Measurements from ENCODE around the gene HOXA11. TPM values are rescaled to one million over a fixed set of nuclear protein-coding genes. Genes with fewer than 3 reads are reported as not detected.

Gene HOXA11
- total and polyA plus RNA-seq, 4 experiments from 2014 or later, result not detected

GRCh38 chr7:27192546-27193334 lies 7.7 kb upstream of the HOXA11 start:
- H3K4me3 Mint-ChIP-seq, result peak overlapping the region; percentile 36 to 81 (median 73)
- peaks cover 68 to 78% of the 10 kb centered on the region in 2 donors for H3K27me3 Mint-ChIP-seq
- intact Hi-C loops (cut with micrococcal nuclease), result loop anchor here (10.0 kb wide), 1 partner anchor 982 kb away; no protein-coding TSS in a partner anchor
- DNase-seq, result no peak
- peak overlapping the region in 2 of 7 donors; percentile 7 to 44 for H3K27ac Mint-ChIP-seq
- H3K9me3 Mint-ChIP-seq, result peaks cover 0 to 6% (median under 1%) of the 10 kb centered on the region in 8 donors
- H3K4me1 Mint-ChIP-seq, result peaks cover 17 to 57% (median 30%) of the 10 kb centered on the region in 4 donors
- Histone ChIP-seq H3K4me1 (ENCODE audit: insufficient read depth, low read length) (peaks cover 42% of the 10 kb centered on the region), H3K27me3 (ENCODE audit: insufficient read depth, low read length) (peaks cover 86% of the 10 kb centered on the region), H3K27ac (ENCODE audit: low read depth, low read length) (no peak overlapping the region), H3K4me3 (ENCODE audit: low read length in 2 of 2) (peak overlapping the region in 1 of 2 donors; percentile 21), H3K36me3 (ENCODE audit: insufficient read depth, low read length) (no peaks in the 10 kb centered on the region), H3K9me3 (ENCODE audit: control insufficient read depth in 1 of 2, low read length in 2 of 2) (no peaks in the 10 kb centered on the region)
- no peaks in the 10 kb centered on the region for H3K36me3 Mint-ChIP-seq
- ChIA-PET CTCF (ENCODE audit: partially characterized antibody) (interaction anchor here (1.2 to 1.3 kb wide), 2 partner anchors 14 to 15 kb away, joined by 3 to 4 read pairs; no protein-coding TSS in a partner anchor), POLR2A (ENCODE audit: partially characterized antibody) (interaction anchor here (1.3 kb wide), 2 partner anchors 20 to 43 kb away, joined by 3 to 4 read pairs; no protein-coding TSS in a partner anchor)

GRCh38 chr7:27191833-27192545 lies 7.0 kb upstream of the HOXA11 start:
- ChIA-PET POLR2A (ENCODE audit: partially characterized antibody) (interaction anchor here (1.3 kb wide), 2 partner anchors 19 to 42 kb away, joined by 3 to 4 read pairs; no protein-coding TSS in a partner anchor), CTCF (ENCODE audit: partially characterized antibody) (interaction anchor here (1.2 to 1.3 kb wide), 2 partner anchors 13 to 15 kb away, joined by 3 to 4 read pairs; no protein-coding TSS in a partner anchor)
- H3K4me1 ChIP-seq (ENCODE audit: insufficient read depth, low read length), result peaks cover 47% of the 10 kb centered on the region
- no peaks in the 10 kb centered on the region for H3K36me3 ChIP-seq (ENCODE audit: insufficient read depth, low read length)
- Mint-ChIP-seq H3K4me3 (peak overlapping the region in 7 of 8 donors; percentile 57 to 80 (median 71)), H3K9me3 (peaks cover 0 to 2% (median 0%) of the 10 kb centered on the region in 8 donors), H3K27me3 (peaks cover 68 to 78% of the 10 kb centered on the region in 2 donors), H3K36me3 (no peaks in the 10 kb centered on the region), H3K27ac (peak overlapping the region in 4 of 7 donors; percentile 29 to 89 (median 62)), H3K4me1 (peaks cover 14 to 62% (median 35%) of the 10 kb centered on the region in 4 donors)
- H3K9me3 ChIP-seq (ENCODE audit: control insufficient read depth in 1 of 2, low read length in 2 of 2), result no peaks in the 10 kb centered on the region
- peaks cover 86% of the 10 kb centered on the region for H3K27me3 ChIP-seq (ENCODE audit: insufficient read depth, low read length)
- no peak for DNase-seq
- intact Hi-C loops (cut with micrococcal nuclease), result loop anchor here (10.0 kb wide), 1 partner anchor 983 kb away; no protein-coding TSS in a partner anchor
- H3K4me3 ChIP-seq (ENCODE audit: low read length in 2 of 2), result no peak overlapping the region
- H3K27ac ChIP-seq (ENCODE audit: low read depth, low read length), result no peak overlapping the region

GRCh38 chr7:27191161-27191731 lies 6.2 kb upstream of the HOXA11 start:
- peaks cover 0 to 4% (median 0%) of the 10 kb centered on the region in 8 donors for H3K9me3 Mint-ChIP-seq
- Histone ChIP-seq H3K4me1 (ENCODE audit: insufficient read depth, low read length) (peaks cover 51% of the 10 kb centered on the region), H3K27me3 (ENCODE audit: insufficient read depth, low read length) (peaks cover 86% of the 10 kb centered on the region), H3K4me3 (ENCODE audit: low read length in 2 of 2) (no peak overlapping the region), H3K36me3 (ENCODE audit: insufficient read depth, low read length) (no peaks in the 10 kb centered on the region), H3K9me3 (ENCODE audit: control insufficient read depth in 1 of 2, low read length in 2 of 2) (no peaks in the 10 kb centered on the region), H3K27ac (ENCODE audit: low read depth, low read length) (no peak overlapping the region)
- no peak for DNase-seq
- CTCF ChIA-PET (ENCODE audit: partially characterized antibody), result interaction anchor here (0.8 to 4.9 kb wide), 4 partner anchors 9 to 1340 kb away, joined by 3 to 38 read pairs (median 4); no protein-coding TSS in a partner anchor
- peak overlapping the region in 1 of 8 donors; percentile 75 for H3K4me3 Mint-ChIP-seq
- peaks cover 71 to 76% of the 10 kb centered on the region in 2 donors for H3K27me3 Mint-ChIP-seq
- H3K36me3 Mint-ChIP-seq, result no peaks in the 10 kb centered on the region
- peak overlapping the region in 2 of 7 donors; percentile 16 to 89 for H3K27ac Mint-ChIP-seq
- POLR2A ChIA-PET (ENCODE audit: partially characterized antibody), result interaction anchor here (0.7 to 1.6 kb wide), 3 partner anchors 8 to 23 kb away, joined by 3 read pairs; no protein-coding TSS in a partner anchor
- H3K4me1 Mint-ChIP-seq, result peaks cover 17 to 65% (median 36%) of the 10 kb centered on the region in 4 donors
- intact Hi-C loops (cut with micrococcal nuclease), result loop anchor here (10.0 kb wide), 1 partner anchor 984 kb away; no protein-coding TSS in a partner anchor

GRCh38 chr7:27189997-27190748 lies 5.1 kb upstream of the HOXA11 start:
- H3K27ac Mint-ChIP-seq, result peak overlapping the region in 1 of 7 donors; percentile 89
- intact Hi-C loops (cut with micrococcal nuclease), result loop anchor here (10.0 kb wide), 1 partner anchor 985 kb away; no protein-coding TSS in a partner anchor
- H3K9me3 Mint-ChIP-seq, result peaks cover 0 to 7% (median 0%) of the 10 kb centered on the region in 8 donors
- peaks cover 76 to 81% of the 10 kb centered on the region in 2 donors for H3K27me3 Mint-ChIP-seq
- ChIA-PET POLR2A (ENCODE audit: partially characterized antibody) (interaction anchor here (0.7 to 1.7 kb wide), 4 partner anchors 8 to 25 kb away, joined by 3 to 5 read pairs (median 3); partner anchors contain the start of gene HOXA9), CTCF (ENCODE audit: partially characterized antibody) (interaction anchor here (0.9 to 4.9 kb wide), 5 partner anchors 8 to 29 kb away, joined by 3 to 38 read pairs (median 3); no protein-coding TSS in a partner anchor)
- DNase-seq, result no peak
- H3K4me1 ChIP-seq (ENCODE audit: insufficient read depth, low read length), result peaks cover 62% of the 10 kb centered on the region
- no peaks in the 10 kb centered on the region for H3K9me3 ChIP-seq (ENCODE audit: control insufficient read depth in 1 of 2, low read length in 2 of 2)
- no peak overlapping the region for H3K4me3 ChIP-seq (ENCODE audit: low read length in 2 of 2)
- peak overlapping the region in 6 of 8 donors; percentile 35 to 77 (median 57) for H3K4me3 Mint-ChIP-seq
- H3K4me1 Mint-ChIP-seq, result peaks cover 26 to 74% (median 46%) of the 10 kb centered on the region in 4 donors
- H3K27me3 ChIP-seq (ENCODE audit: insufficient read depth, low read length), result peaks cover 96% of the 10 kb centered on the region
- H3K36me3 ChIP-seq (ENCODE audit: insufficient read depth, low read length), result no peaks in the 10 kb centered on the region
- H3K36me3 Mint-ChIP-seq, result peaks cover 0 to 1% of the 10 kb centered on the region in 2 donors
- H3K27ac ChIP-seq (ENCODE audit: low read depth, low read length), result no peak overlapping the region

- ChIA-PET CTCF (ENCODE audit: partially characterized antibody) (interaction anchor here (0.9 to 4.9 kb wide), 3 partner anchors 9 to 23 kb away, joined by 3 to 38 read pairs (median 3); no protein-coding TSS in a partner anchor), POLR2A (ENCODE audit: partially characterized antibody) (interaction anchor here (1.6 to 1.7 kb wide), 2 partner anchors 7 to 24 kb away, joined by 3 to 5 read pairs; partner anchors contain the start of gene HOXA9)
- Mint-ChIP-seq H3K27ac (peak overlapping the region in 1 of 7 donors; percentile 89), H3K4me3 (peak overlapping the region in 6 of 8 donors; percentile 35 to 77 (median 57)), H3K4me1 (peaks cover 32 to 81% (median 52%) of the 10 kb centered on the region in 4 donors), H3K9me3 (peaks cover 0 to 13% (median 1%) of the 10 kb centered on the region in 8 donors), H3K36me3 (peaks cover 0 to 1% of the 10 kb centered on the region in 2 donors), H3K27me3 (peaks cover 76 to 80% of the 10 kb centered on the region in 2 donors)
- no peak overlapping the region for H3K27ac ChIP-seq (ENCODE audit: low read depth, low read length)
- H3K9me3 ChIP-seq (ENCODE audit: control insufficient read depth in 1 of 2, low read length in 2 of 2), result no peaks in the 10 kb centered on the region
- peaks cover 94% of the 10 kb centered on the region for H3K27me3 ChIP-seq (ENCODE audit: insufficient read depth, low read length)
- no peak overlapping the region for H3K4me3 ChIP-seq (ENCODE audit: low read length in 2 of 2)
- intact Hi-C loops (cut with micrococcal nuclease), result no loop called here
- no peak for DNase-seq
- no peaks in the 10 kb centered on the region for H3K36me3 ChIP-seq (ENCODE audit: insufficient read depth, low read length)
- H3K4me1 ChIP-seq (ENCODE audit: insufficient read depth, low read length), result peaks cover 69% of the 10 kb centered on the region
Observed at GRCh38 chr7:27189295-27189996, 4.4 kb upstream of the HOXA11 start.

Data from CD4-positive, alpha-beta memory T cell (primary cell).